ENCODE data around the gene TGM4.

GRCh38 chr3:44875596-44875995 is 1.2 kb downstream of the TGM4 start:
- TF ChIP-seq, protein P1, sequence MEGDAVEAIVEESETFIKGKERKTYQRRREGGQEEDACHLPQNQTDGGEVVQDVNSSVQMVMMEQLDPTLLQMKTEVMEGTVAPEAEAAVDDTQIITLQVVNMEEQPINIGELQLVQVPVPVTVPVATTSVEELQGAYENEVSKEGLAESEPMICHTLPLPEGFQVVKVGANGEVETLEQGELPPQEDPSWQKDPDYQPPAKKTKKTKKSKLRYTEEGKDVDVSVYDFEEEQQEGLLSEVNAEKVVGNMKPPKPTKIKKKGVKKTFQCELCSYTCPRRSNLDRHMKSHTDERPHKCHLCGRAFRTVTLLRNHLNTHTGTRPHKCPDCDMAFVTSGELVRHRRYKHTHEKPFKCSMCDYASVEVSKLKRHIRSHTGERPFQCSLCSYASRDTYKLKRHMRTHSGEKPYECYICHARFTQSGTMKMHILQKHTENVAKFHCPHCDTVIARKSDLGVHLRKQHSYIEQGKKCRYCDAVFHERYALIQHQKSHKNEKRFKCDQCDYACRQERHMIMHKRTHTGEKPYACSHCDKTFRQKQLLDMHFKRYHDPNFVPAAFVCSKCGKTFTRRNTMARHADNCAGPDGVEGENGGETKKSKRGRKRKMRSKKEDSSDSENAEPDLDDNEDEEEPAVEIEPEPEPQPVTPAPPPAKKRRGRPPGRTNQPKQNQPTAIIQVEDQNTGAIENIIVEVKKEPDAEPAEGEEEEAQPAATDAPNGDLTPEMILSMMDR (IDR thresholded peaks at IDR 0.05): no peak
- TF ChIP-seq EP300 (IDR thresholded peaks at IDR 0.05): no peak

All from ovary (tissue), 3 donors.